PC-9 (cell line): Measurements from ENCODE around the gene ANKRD13A. TPM values are rescaled to one million over a fixed set of nuclear protein-coding genes. Genes with fewer than 3 reads are reported as not detected.

Source experiments
- BruUV-seq: library from RNA; stranded (reverse); fragments of 400-500 nt; replicated peaks from 2 replicates; lab custom pipeline; 2021; lab: Mats Ljungman, UMichigan
- CTCF ChIA-PET: fragments of 300-600 bp; sonication (Branson Sonifier 250); formaldehyde crosslinking; loops from one replicate; lab custom pipeline; 2022; ENCODE audit warnings: antibody characterized with exemption; lab: Charles Lee
- POLR2A ChIA-PET: fragments of 300-600 bp; sonication (Branson Sonifier 250); formaldehyde crosslinking; loops from one replicate; lab custom pipeline; 2022; ENCODE audit warnings: antibody characterized with exemption; ENCODE audit not compliant: unreplicated experiment; lab: Charles Lee
- DNase-seq, 2 experiments: peaks; one replicate each; pipeline versions ENCODE4 v3.0.0 to v3.0.0-alpha.2; 2015 to 2022; ENCODE audit warnings: mixed read lengths in 1 of 2
- H2AFZ ChIP-seq: fragments of 200-600 bp; sonication (generic); 2 replicates; pipeline ENCODE4 v1.8.1; 2017; ENCODE audit warnings: antibody characterized with exemption
- H3F3A ChIP-seq: fragments of 200-600 bp; sonication (generic); 2 replicates; pipeline ENCODE4 v1.8.1; 2017; ENCODE audit warnings: antibody characterized with exemption, mild to moderate bottlenecking, low read depth; ENCODE audit not compliant: insufficient read depth
- H3K27ac ChIP-seq: fragments of 200-600 bp; sonication (generic); 2 replicates; pipeline ENCODE4 v1.6.1; 2016; ENCODE audit warnings: mixed run types
- H3K27me3 ChIP-seq: fragments of 200-600 bp; sonication (generic); 2 replicates; pipeline ENCODE4 v1.6.1; 2016; ENCODE audit warnings: low read depth, mixed run types; ENCODE audit not compliant: insufficient read depth
- H3K36me3 ChIP-seq: fragments of 200-600 bp; sonication (generic); 2 replicates; pipeline ENCODE4 v1.6.1; 2016; ENCODE audit warnings: low read depth, mixed run types
- H3K4me1 ChIP-seq: fragments of 200-600 bp; sonication (generic); replicated peaks from 2 replicates; pipeline ENCODE4 v1.6.1; 2016; ENCODE audit warnings: mixed run types; ENCODE audit not compliant: insufficient read depth
- H3K4me2 ChIP-seq: fragments of 200-600 bp; sonication (generic); 2 replicates; pipeline ENCODE4 v1.6.1; 2017; ENCODE audit warnings: mixed run types
- H3K4me3 ChIP-seq: fragments of 200-600 bp; sonication (generic); 2 replicates; pipeline ENCODE4 v1.6.1; 2016; ENCODE audit warnings: mixed run types
- H3K79me2 ChIP-seq: fragments of 200-600 bp; sonication (generic); 2 replicates; pipeline ENCODE4 v1.6.1; 2017; ENCODE audit warnings: low read depth, mixed run types
- H3K9me2 ChIP-seq: fragments of 200-600 bp; sonication (generic); 2 replicates; pipeline ENCODE4 v1.8.1; 2017; ENCODE audit warnings: mild to moderate bottlenecking; ENCODE audit not compliant: insufficient read depth
- H3K9me3 ChIP-seq: fragments of 200-600 bp; sonication (generic); 2 replicates; pipeline ENCODE4 v1.8.1; 2016; ENCODE audit warnings: low read depth; ENCODE audit not compliant: insufficient read depth
- H4K20me1 ChIP-seq: fragments of 200-600 bp; sonication (generic); 2 replicates; pipeline ENCODE4 v1.8.1; 2017; ENCODE audit not compliant: insufficient read depth
- CTCF ChIP-seq: fragments of 200-600 bp; sonication (generic); conservative IDR thresholded peaks from 2 replicates; pipeline ENCODE4 v1.6.1; 2017; ENCODE audit warnings: mixed run types, antibody characterized with exemption, mild to moderate bottlenecking, moderate library complexity
- EZH2 ChIP-seq: fragments of 200-600 bp; sonication (generic); IDR thresholded peaks from 2 replicates; pipeline ENCODE4 v1.8.0; 2017; ENCODE audit warnings: antibody characterized with exemption, low read depth
- intact Hi-C: fragments of 100-400 bp; cut with micrococcal nuclease; formaldehyde crosslinking; loops from one replicate; pipeline ENCODE4 v1.10.0; 2022; ENCODE audit not compliant: unreplicated experiment
- total RNA-seq: library from RNA; stranded (reverse); gene quantifications from 2 replicates; pipeline ENCODE4 v1.2.3, GENCODE V29; 2021

Gene ANKRD13A
- total RNA-seq, 1 experiment from 2014 or later = 66.9 TPM

- H3K4me1 ChIP-seq = no peaks in the 10 kb centered on the region
- TF ChIP-seq CTCF = no peak
- TF ChIP-seq EZH2 = no peak
- no peak overlapping the region for H3K4me2 ChIP-seq
- intact Hi-C loops = no loop called here
- ChIA-PET POLR2A (interaction anchor here (0.6 kb wide), 1 partner anchor 65 kb away, joined by 3 read pairs; no protein-coding TSS in a partner anchor), CTCF (no interaction called here)
- DNase-seq = no peak
- no peak overlapping the region for H3K27ac ChIP-seq
- H3K9me3 ChIP-seq = no peaks in the 10 kb centered on the region
- H3K27me3 ChIP-seq = 0 out of 2 replicates have a peak, but pooled peaks cover 3% of the 10 kb centered on the region
- H3K9me2 ChIP-seq = no peaks in the 10 kb centered on the region
- H4K20me1 ChIP-seq = no peaks in the 10 kb centered on the region
- H2AFZ ChIP-seq = no peak overlapping the region
- no peak overlapping the region for H3K4me3 ChIP-seq
- no peaks in the 10 kb centered on the region for H3K36me3 ChIP-seq
- no TSS peak for BruUV-seq
- H3F3A ChIP-seq = no peaks in the 10 kb centered on the region
- no peaks in the 10 kb centered on the region for H3K79me2 ChIP-seq
Measured at GRCh38 chr12:110073049-110073831, 74.0 kb downstream of the ANKRD13A start.

- ChIA-PET CTCF (interaction anchor here (0.5 kb wide), 1 partner anchor 180 kb away, joined by 4 read pairs; no protein-coding TSS in a partner anchor), POLR2A (no interaction called here)
- Histone ChIP-seq H3K27ac (no peak overlapping the region), H3K79me2 (no peaks in the 10 kb centered on the region), H3K27me3 (peaks cover 9% of the 10 kb centered on the region; the same call in 1 of the 2 replicates), H3K9me3 (no peaks in the 10 kb centered on the region), H4K20me1 (no peaks in the 10 kb centered on the region), H3K4me3 (no peak overlapping the region), H3F3A (no peaks in the 10 kb centered on the region), H2AFZ (0 out of 2 replicates have a peak overlapping the region, but pooled peaks have one; percentile 18), H3K4me2 (no peak overlapping the region), H3K36me3 (no peaks in the 10 kb centered on the region), H3K4me1 (no peaks in the 10 kb centered on the region), H3K9me2 (no peaks in the 10 kb centered on the region)
- intact Hi-C loops = no loop called here
- no peak for DNase-seq
- no TSS peak for BruUV-seq
- TF ChIP-seq EZH2 = no peak
- TF ChIP-seq CTCF = no peak
Measured at GRCh38 chr12:110074089-110074488, 74.9 kb downstream of the ANKRD13A start.

DNA sequence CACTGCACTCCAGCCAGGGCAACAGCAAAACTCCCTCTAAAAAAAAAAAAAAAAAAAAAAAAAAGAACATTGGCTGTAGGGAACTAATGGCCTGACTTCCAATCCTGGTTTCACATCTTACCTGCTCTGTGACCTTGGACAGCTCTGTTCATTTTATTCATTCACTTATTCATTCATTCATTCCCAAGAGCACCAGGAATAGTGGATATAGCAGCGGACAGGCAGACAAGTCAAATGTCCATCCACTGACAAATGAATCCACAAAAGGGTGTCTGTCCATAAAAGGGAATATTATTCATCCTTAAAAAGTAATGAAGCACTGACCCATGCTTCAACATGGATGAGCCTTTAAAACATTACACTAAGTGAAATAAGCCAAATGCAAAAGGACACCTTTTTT lies 76.7 kb downstream of the ANKRD13A start:
- H3K27ac ChIP-seq = no peak overlapping the region
- DNase-seq = no peak
- no peak overlapping the region for H3K4me2 ChIP-seq
- H3K79me2 ChIP-seq = no peaks in the 10 kb centered on the region
- intact Hi-C loops = no loop called here
- POLR2A ChIA-PET = no interaction called here
- no peak for TF ChIP-seq EZH2
- TF ChIP-seq CTCF = no peak
- no peaks in the 10 kb centered on the region for H4K20me1 ChIP-seq
- H3K4me1 ChIP-seq = no peaks in the 10 kb centered on the region
- peaks cover 9% of the 10 kb centered on the region; the same call in 1 of the 2 replicates for H3K27me3 ChIP-seq
- BruUV-seq = no TSS peak
- CTCF ChIA-PET = no interaction called here
- H3K4me3 ChIP-seq = no peak overlapping the region
- no peaks in the 10 kb centered on the region for H3F3A ChIP-seq
- H3K36me3 ChIP-seq = no peaks in the 10 kb centered on the region
- no peak overlapping the region for H2AFZ ChIP-seq
- no peaks in the 10 kb centered on the region for H3K9me3 ChIP-seq
- H3K9me2 ChIP-seq = no peaks in the 10 kb centered on the region
